ENCODE data around the gene SLC29A3.

DNA sequence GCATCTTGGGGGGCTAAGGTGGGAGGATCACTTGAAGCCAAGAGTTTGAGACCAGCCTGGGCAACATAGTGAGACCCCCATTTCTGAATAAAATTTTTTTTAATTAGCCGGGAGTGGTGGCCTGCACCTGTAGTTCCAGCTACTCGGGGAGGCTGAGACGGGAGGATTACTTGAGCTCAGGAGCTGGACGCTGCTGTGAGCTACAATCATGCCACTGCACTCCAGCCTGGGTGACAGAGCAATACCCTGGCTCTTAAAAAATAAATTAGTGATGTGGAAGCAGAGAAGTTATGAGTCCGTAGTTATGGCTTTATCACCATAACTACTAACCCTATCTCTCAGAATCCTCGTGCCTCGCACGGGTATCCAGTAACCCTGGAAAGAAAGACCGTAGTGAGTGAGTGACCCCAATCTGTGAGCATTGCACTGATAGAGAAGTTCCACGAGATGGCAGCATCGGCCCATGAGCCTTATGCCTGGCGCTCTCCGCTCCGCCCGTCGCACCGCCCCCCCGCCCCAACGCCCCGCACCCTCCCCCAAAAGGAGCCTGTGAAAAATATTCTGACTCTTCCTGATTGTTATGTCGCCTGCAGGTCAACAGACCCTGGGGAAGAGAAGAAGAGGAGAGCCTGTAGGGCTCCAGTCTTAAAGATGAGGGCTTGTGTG, 4.9 kb upstream of the SLC29A3 start:
- TF ChIP-seq, protein P1, sequence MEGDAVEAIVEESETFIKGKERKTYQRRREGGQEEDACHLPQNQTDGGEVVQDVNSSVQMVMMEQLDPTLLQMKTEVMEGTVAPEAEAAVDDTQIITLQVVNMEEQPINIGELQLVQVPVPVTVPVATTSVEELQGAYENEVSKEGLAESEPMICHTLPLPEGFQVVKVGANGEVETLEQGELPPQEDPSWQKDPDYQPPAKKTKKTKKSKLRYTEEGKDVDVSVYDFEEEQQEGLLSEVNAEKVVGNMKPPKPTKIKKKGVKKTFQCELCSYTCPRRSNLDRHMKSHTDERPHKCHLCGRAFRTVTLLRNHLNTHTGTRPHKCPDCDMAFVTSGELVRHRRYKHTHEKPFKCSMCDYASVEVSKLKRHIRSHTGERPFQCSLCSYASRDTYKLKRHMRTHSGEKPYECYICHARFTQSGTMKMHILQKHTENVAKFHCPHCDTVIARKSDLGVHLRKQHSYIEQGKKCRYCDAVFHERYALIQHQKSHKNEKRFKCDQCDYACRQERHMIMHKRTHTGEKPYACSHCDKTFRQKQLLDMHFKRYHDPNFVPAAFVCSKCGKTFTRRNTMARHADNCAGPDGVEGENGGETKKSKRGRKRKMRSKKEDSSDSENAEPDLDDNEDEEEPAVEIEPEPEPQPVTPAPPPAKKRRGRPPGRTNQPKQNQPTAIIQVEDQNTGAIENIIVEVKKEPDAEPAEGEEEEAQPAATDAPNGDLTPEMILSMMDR (conservative IDR thresholded peaks at IDR 0.05), result peak; percentile 91
- TF ChIP-seq EZH2 (IDR thresholded peaks at IDR 0.05; ENCODE audit: low read depth), result no peak
